ENCODE data around the gene C6orf118. TPM values are rescaled to one million over a fixed set of nuclear protein-coding genes. Genes with fewer than 3 reads are reported as not detected.

C6orf118 gene
- total RNA-seq (2016; rRNA removed; fragmentation: Illumina TruSeq; extraction: Trizol) (not detected in 2 replicates), polyA plus RNA-seq (2011; rRNA removed) (not detected in 2 replicates), polyA minus RNA-seq (2011; rRNA and poly(A)+ RNA removed; ENCODE audit: low replicate concordance) (not detected in 2 replicates), Bru-seq, nascent RNA (not detected), BruChase-seq, experiment 1, labeled RNA remaining after a 6-hour chase (not detected), BruChase-seq, experiment 2, labeled RNA remaining after a 2-hour chase (not detected)
- not detected in 2 replicates for total RNA-seq (2016; cell fraction: cytosol; rRNA removed; fragmentation: Illumina TruSeq; extraction: Trizol; ENCODE audit: low read depth)
- not detected in 2 replicates for total RNA-seq (2016; cell fraction: insoluble cytoplasmic fraction; rRNA removed; fragmentation: Illumina TruSeq; extraction: Trizol)
- not detected in 2 replicates for total RNA-seq (2016; cell fraction: membrane; rRNA removed; fragmentation: Illumina TruSeq; extraction: Trizol)
- total RNA-seq (2016; cell fraction: nucleus; rRNA removed; fragmentation: Illumina TruSeq; extraction: Trizol) = not detected in 2 replicates
- polyA plus RNA-seq (2011; cell fraction: cytosol; rRNA removed) = not detected in 2 replicates
- not detected in 2 replicates for polyA plus RNA-seq (2011; cell fraction: nucleus; rRNA removed)
- polyA plus RNA-seq (2012) = not detected in 2 replicates
- not detected in 2 replicates for polyA plus RNA-seq (2016; cell fraction: cytosol; fragmentation: Illumina TruSeq; extraction: Trizol; ENCODE audit: low read depth)
- not detected in 2 replicates for polyA plus RNA-seq (2016; cell fraction: insoluble cytoplasmic fraction; fragmentation: Illumina TruSeq; extraction: Trizol; ENCODE audit: low read depth)
- not detected in 2 replicates for polyA plus RNA-seq (2016; cell fraction: membrane; fragmentation: Illumina TruSeq; extraction: Trizol; ENCODE audit: low read depth)
- polyA plus RNA-seq (2016; cell fraction: nucleus; fragmentation: Illumina TruSeq; extraction: Trizol; ENCODE audit: insufficient read depth, low read depth) = not detected in 2 replicates
- not detected in 2 replicates for polyA minus RNA-seq (2011; cell fraction: cytosol; rRNA and poly(A)+ RNA removed)
- polyA minus RNA-seq (2011; cell fraction: nucleus; rRNA and poly(A)+ RNA removed) = not detected in 2 replicates
- long read RNA-seq, experiment 1 = 0 reads
- long read RNA-seq, experiment 2 = 0 reads

- no peaks in the 10 kb centered on the region for H3K27me3 ChIP-seq (ENCODE audit: control insufficient read depth in 1 of 2, insufficient read depth in 2 of 2, low read length in 2 of 2)
- no peak within 1 kb of the TSS for H3K27ac ChIP-seq (ENCODE audit: extremely low read length, insufficient read depth, low read length)
- ChIA-PET CTCF (ENCODE audit: low intra/inter-chr PET ratio, low total read pairs) (no interaction called here), POLR2A (no interaction called here)
- H4K20me1 ChIP-seq (ENCODE audit: insufficient read depth, low read length) = no peaks in the 10 kb centered on the region
- DNase-seq (ENCODE audit: low spot score) (no peak), ATAC-seq (peak; percentile 52), FAIRE-seq (no peak)
- H3K4me3 ChIP-seq (replicated peaks in 1 of 3; ENCODE audit: insufficient read depth in 1 of 3, low read depth in 2 of 3, low read length in 3 of 3) = no peak within 1 kb of the TSS
- no peaks in the 10 kb centered on the region for H3K36me3 ChIP-seq (replicated peaks in 1 of 2; ENCODE audit: control insufficient read depth in 1 of 2, insufficient read depth in 2 of 2, low read length in 2 of 2)
- H3K79me2 ChIP-seq (ENCODE audit: insufficient read depth, low read length) = no peaks in the 10 kb centered on the region
- H3K9me3 ChIP-seq (ENCODE audit: low read length) = peaks cover 4% of the 10 kb centered on the region; the same call in 1 of the 2 replicates
- H3K9ac ChIP-seq (ENCODE audit: insufficient read depth, low read depth, low read length) = no peak within 1 kb of the TSS
- intact Hi-C loops (cut with micrococcal nuclease; ENCODE audit: unreplicated experiment) (no loop called here), in situ Hi-C loops (cut with HindIII; ENCODE audit: extremely low pct_ligation_motif_present, low pct_unique_long_range_greater_than_20kb) (no loop called here)
- H3K4me2 ChIP-seq (ENCODE audit: low read depth, low read length) = no peak within 1 kb of the TSS
- H3K4me1 ChIP-seq (ENCODE audit: insufficient read depth, low read length) = no peaks in the 10 kb centered on the region
- no TSS peak for BruUV-seq (replicated peaks)
- TF ChIP-seq GFI1 (CRISPR knock-in tag; IDR thresholded peaks at IDR 0.05; ENCODE audit: borderline replicate concordance) = no peak
- TF ChIP-seq ELK4 (CRISPR knock-in tag; IDR thresholded peaks at IDR 0.05; ENCODE audit: borderline replicate concordance) = no peak
- no peak for TF ChIP-seq SNAPC2 (CRISPR knock-in tag; IDR thresholded peaks at IDR 0.05)
- no peak for TF ChIP-seq KLF13 (CRISPR knock-in tag; IDR thresholded peaks at IDR 0.05)
- H2AFZ ChIP-seq (ENCODE audit: low read length) = no peak within 1 kb of the TSS
- 20% methylated on average over 27 of the region's 35 CpGs for WGBS (ENCODE audit: low lambda C conversion rate)
Observed at GRCh38 chr6:165308926-165309731, at the start of gene C6orf118. Gene C6orf118, minus strand, starts transcription at chr6:165309605. Its CDS starts 19 bp downstream, at chr6:165309586.
